Keratinocyte (primary cell): ENCODE measurements around the gene NRARP. TPM values are rescaled to one million over a fixed set of nuclear protein-coding genes. Genes with fewer than 3 reads are reported as not detected.

Source experiments
- DNase-seq: peaks from one replicate; pipeline ENCODE4 v3.0.0-alpha.2; 2011; ENCODE audit warnings: low read depth, missing footprints, low spot score
- FAIRE-seq: peaks from 2 replicates; lab custom pipeline; 2011; peaks lifted over from hg19 to GRCh38; lab: Jason Lieb, UNC
- H2AFZ ChIP-seq: 2 replicates; pipeline ENCODE4 v1.6.0; 2012; ENCODE audit warnings: low read length, control low read depth, inconsistent platforms; ENCODE audit not compliant: control insufficient read depth
- H3K27ac ChIP-seq: 2 replicates; pipeline ENCODE4 v1.5.1; 2011; ENCODE audit warnings: low read length; ENCODE audit not compliant: control insufficient read depth, insufficient read depth
- H3K27me3 ChIP-seq: 3 replicates; pipeline ENCODE4 v1.6.0; 2011; ENCODE audit warnings: low read length; ENCODE audit not compliant: control insufficient read depth, insufficient read depth; ENCODE audit errors: extremely low read depth
- H3K36me3 ChIP-seq, 2 experiments: 2 replicates in 1 of 2; 3 replicates in 1 of 2; pipeline ENCODE4 v1.5.1; 2011; ENCODE audit warnings: low read length in 2 of 2, mild to moderate bottlenecking in 1 of 2; ENCODE audit not compliant: control insufficient read depth in 2 of 2, insufficient read depth in 2 of 2; ENCODE audit errors: extremely low read depth in 1 of 2
- H3K4me1 ChIP-seq: 3 replicates; pipeline ENCODE4 v1.5.1; 2011; ENCODE audit warnings: low read length; ENCODE audit not compliant: control insufficient read depth, insufficient read depth; ENCODE audit errors: extremely low read depth
- H3K4me2 ChIP-seq: 3 replicates; pipeline ENCODE4 v1.6.0; 2011; ENCODE audit warnings: low read depth, low read length; ENCODE audit not compliant: control insufficient read depth, insufficient read depth; ENCODE audit errors: extremely low read depth
- H3K4me3 ChIP-seq, 3 experiments: fragments of 200-600 bp in 1 of 3; sonication (generic) in 1 of 3; 2 replicates in 2 of 3; 3 replicates in 1 of 3; pipeline ENCODE4 v1.5.1; 2011 to 2016; ENCODE audit warnings: low read length in 3 of 3, mild to moderate bottlenecking in 3 of 3, control low read depth in 2 of 3, inconsistent platforms in 1 of 3, low read depth in 1 of 3, mixed read lengths in 1 of 3, mixed run types in 1 of 3, moderate library complexity in 1 of 3; ENCODE audit not compliant: control insufficient read depth in 2 of 3, insufficient read depth in 2 of 3; ENCODE audit errors: extremely low read depth in 1 of 3
- H3K79me2 ChIP-seq: 2 replicates; pipeline ENCODE4 v1.6.0; 2012; ENCODE audit warnings: low read length; ENCODE audit not compliant: control insufficient read depth, insufficient read depth
- H3K9ac ChIP-seq: 3 replicates; pipeline ENCODE4 v1.6.0; 2011; ENCODE audit warnings: low read length; ENCODE audit not compliant: control insufficient read depth, insufficient read depth; ENCODE audit errors: extremely low read depth
- H3K9me1 ChIP-seq: 3 replicates; pipeline ENCODE4 v1.6.0; 2011; ENCODE audit warnings: low read length; ENCODE audit not compliant: control insufficient read depth, insufficient read depth; ENCODE audit errors: extremely low read depth
- H3K9me3 ChIP-seq: 2 replicates; pipeline ENCODE4 v1.5.1; 2012; ENCODE audit warnings: low read depth, low read length; ENCODE audit not compliant: control insufficient read depth
- H4K20me1 ChIP-seq: 3 replicates; pipeline ENCODE4 v1.6.0; 2011; ENCODE audit warnings: low read length; ENCODE audit not compliant: control insufficient read depth, insufficient read depth; ENCODE audit errors: extremely low read depth
- EZH2 ChIP-seq: IDR thresholded peaks from one replicate; pipeline ENCODE4 v1.6.1; 2012; ENCODE audit warnings: inconsistent platforms, mild to moderate bottlenecking, low read length, moderate library complexity
- dilution Hi-C: fragments of 300-500 bp; cut with MboI; formaldehyde crosslinking; loops from one replicate; pipeline ENCODE4 v1.7.0; 2020; ENCODE audit warnings: low sequenced_read_pairs; ENCODE audit not compliant: extremely low pct_ligation_motif_present
- polyA plus RNA-seq, 5 experiments: library from polyadenylated mRNA; depleted of rRNA in 3 of 5; stranded (reverse) in 3 of 5; stranded (forward) in 1 of 5; unstranded in 1 of 5; fragments of >200 nt; gene quantifications; 1 replicate in 1 of 5; 2 replicates in 3 of 5; 3 replicates in 1 of 5; pipeline versions ENCODE4 v1.2.1 to v1.2.3, GENCODE V29; 2011 to 2012; ENCODE audit warnings: missing spikeins in 2 of 5, low read depth in 1 of 5, low replicate concordance in 1 of 5
- TF ChIP-seq, protein P1 (sequence below), 3 experiments: IDR thresholded peaks in 1 of 3; conservative IDR thresholded peaks in 1 of 3; optimal IDR thresholded peaks in 1 of 3; 2 replicates in 2 of 3; 3 replicates in 1 of 3; pipeline versions ENCODE3 to v1.5.1; 2011; ENCODE audit warnings: low read length in 3 of 3, mild to moderate bottlenecking in 3 of 3, moderate library complexity in 2 of 3, control low read depth in 1 of 3, inconsistent platforms in 1 of 3; ENCODE audit not compliant: insufficient read depth in 2 of 3; ENCODE audit errors: extremely low read depth in 1 of 3

The NRARP gene
- polyA plus RNA-seq, 1 donor (not counting 4 experiments of a cell fraction or from before 2014, with no cell fraction given) = 2.4 TPM

DNA sequence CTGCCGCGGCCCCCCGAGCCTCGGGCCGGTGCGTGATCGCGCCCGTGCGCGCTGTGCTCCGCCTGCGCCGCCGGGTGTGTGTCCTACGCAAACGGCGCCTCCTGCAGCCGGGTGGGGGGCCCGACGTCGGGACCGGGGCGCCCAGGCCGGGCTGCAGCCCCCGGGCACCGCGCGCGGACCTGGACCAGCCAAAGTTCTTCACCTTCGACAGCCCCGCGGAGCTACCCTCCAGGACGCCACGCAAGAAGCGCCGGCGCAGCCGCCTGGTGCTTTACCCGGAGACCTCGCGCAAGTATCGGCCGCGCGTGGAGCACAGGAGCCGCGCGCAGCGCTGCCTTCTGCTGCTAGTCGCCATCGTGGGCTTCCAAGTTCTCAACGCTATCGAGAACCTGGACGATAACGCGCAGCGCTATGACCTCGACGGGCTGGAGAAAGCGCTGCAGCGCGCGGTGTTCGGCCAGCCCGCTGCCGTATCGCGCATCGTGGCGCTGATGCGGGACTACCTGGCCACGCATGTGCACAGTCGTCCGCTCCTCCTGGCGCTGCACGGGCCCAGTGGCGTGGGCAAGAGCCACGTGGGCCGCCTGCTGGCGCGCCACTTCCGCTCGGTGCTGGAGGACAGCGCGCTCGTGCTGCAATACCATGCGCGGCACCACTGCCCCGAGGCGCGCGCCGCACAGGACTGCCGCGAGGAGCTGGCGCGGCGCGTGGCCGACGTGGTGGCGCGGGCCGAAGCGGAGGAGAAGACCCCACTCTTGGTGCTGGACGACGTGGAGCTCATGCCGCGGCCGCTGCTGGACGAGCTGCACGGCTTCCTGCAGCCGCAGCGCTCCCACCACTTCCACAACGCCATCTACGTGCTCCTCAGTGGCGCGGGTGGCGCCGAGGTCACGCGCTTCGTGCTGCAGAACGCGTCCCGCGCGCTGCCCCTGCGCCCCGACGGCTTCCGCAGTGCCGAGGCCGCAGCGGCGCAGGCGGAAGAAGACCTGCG is 23.1 kb downstream of the NRARP start:
- Histone ChIP-seq H3K4me1 (peaks cover 15% of the 10 kb centered on the region), H3K27me3 (peaks cover 3% of the 10 kb centered on the region), H3K4me3 (peak overlapping the region in 2 of 3 experiments; percentile 71 to 77), H4K20me1 (peaks cover 3% of the 10 kb centered on the region), H3K9me3 (no peaks in the 10 kb centered on the region), H3K4me2 (peak overlapping the region; percentile 77), H3K27ac (no peak overlapping the region), H3K36me3 (peaks cover 8 to 14% of the 10 kb centered on the region in 2 experiments), H3K9ac (peak overlapping the region; percentile 81), H3K79me2 (peaks cover 25% of the 10 kb centered on the region), H2AFZ (no peak overlapping the region), H3K9me1 (no peaks in the 10 kb centered on the region)
- dilution Hi-C loops = no loop called here
- DNase-seq = no peak
- FAIRE-seq = no peak
- TF ChIP-seq, protein P1, sequence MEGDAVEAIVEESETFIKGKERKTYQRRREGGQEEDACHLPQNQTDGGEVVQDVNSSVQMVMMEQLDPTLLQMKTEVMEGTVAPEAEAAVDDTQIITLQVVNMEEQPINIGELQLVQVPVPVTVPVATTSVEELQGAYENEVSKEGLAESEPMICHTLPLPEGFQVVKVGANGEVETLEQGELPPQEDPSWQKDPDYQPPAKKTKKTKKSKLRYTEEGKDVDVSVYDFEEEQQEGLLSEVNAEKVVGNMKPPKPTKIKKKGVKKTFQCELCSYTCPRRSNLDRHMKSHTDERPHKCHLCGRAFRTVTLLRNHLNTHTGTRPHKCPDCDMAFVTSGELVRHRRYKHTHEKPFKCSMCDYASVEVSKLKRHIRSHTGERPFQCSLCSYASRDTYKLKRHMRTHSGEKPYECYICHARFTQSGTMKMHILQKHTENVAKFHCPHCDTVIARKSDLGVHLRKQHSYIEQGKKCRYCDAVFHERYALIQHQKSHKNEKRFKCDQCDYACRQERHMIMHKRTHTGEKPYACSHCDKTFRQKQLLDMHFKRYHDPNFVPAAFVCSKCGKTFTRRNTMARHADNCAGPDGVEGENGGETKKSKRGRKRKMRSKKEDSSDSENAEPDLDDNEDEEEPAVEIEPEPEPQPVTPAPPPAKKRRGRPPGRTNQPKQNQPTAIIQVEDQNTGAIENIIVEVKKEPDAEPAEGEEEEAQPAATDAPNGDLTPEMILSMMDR (optimal IDR thresholded peaks at IDR 0.05 in 1 of 3, IDR thresholded peaks at IDR 0.05 in 1 of 3, conservative IDR thresholded peaks at IDR 0.05 in 1 of 3; ENCODE audit: extremely low read depth in 1 of 3, insufficient read depth in 2 of 3, low read length in 3 of 3) = no peak
- no peak for TF ChIP-seq EZH2

DNA sequence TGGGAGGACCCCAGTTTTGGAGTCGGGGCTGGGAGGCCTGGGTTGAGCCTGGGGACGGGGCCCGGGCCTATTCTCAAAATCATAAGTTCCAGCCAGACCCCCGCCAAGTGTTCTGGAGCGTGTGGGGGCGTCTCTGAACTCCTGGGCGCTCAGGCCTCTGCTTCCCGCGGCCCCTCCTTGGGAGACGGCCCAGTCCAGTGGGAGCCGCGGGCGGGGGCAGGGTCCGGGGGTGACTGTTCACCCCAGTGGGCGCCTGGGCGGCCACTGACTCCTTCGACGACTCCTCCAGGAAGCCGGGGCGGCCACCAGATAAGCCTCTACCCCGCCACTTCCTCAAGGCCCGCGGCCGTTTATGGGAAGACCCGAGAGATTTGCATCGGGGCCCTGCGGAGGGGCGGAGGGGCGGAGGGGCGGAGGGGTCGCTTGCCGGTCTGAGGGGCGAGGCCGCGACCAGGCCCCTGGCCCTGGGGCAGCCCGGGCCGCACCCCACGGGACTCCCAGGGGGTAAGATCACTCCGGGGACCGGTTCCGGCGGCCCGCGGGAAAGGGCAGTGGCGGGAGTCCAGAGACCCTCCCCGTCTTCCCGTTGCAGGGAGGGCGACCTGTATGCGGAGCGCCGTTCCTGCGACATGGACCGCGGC is 23.9 kb downstream of the NRARP start:
- Histone ChIP-seq H3K27ac (peak overlapping the region; percentile 43), H3K9ac (peak overlapping the region; percentile 81), H3K36me3 (peaks cover 10 to 14% of the 10 kb centered on the region in 2 experiments), H3K9me3 (no peaks in the 10 kb centered on the region), H3K27me3 (peaks cover 3% of the 10 kb centered on the region), H4K20me1 (peaks cover 3% of the 10 kb centered on the region), H3K79me2 (peaks cover 25% of the 10 kb centered on the region), H3K4me1 (peaks cover 21% of the 10 kb centered on the region), H3K4me3 (peak overlapping the region; percentile 71 to 77 (median 74)), H2AFZ (no peak overlapping the region), H3K9me1 (no peaks in the 10 kb centered on the region), H3K4me2 (peak overlapping the region; percentile 77)
- FAIRE-seq (no peak), DNase-seq (no peak)
- no peak for TF ChIP-seq EZH2
- dilution Hi-C loops = no loop called here
